ENCODE data around the gene MROH2B. TPM values are rescaled to one million over a fixed set of nuclear protein-coding genes. Genes with fewer than 3 reads are reported as not detected.
"Not testable (repeated sequence)": the region's sequence is repeated elsewhere in the genome, so short reads cannot be mapped to it uniquely, and the experiment has no call there.

Gene MROH2B
- total RNA-seq, 4 donors from 2014 or later, result 0.27 TPM; not detected in 3

- Histone ChIP-seq H3K4me1 (no peaks in the 10 kb centered on the region), H3K9me3 (no peaks in the 10 kb centered on the region), H3K27ac (no peak overlapping the region), H3K4me3 (replicated peaks in 1 of 3) (no peak overlapping the region), H3K27me3 (no peaks in the 10 kb centered on the region), H3K36me3 (no peaks in the 10 kb centered on the region)
- intact Hi-C loops (cut with DNase I), result no loop called here
- TF ChIP-seq POLR2A (IDR thresholded peaks at IDR 0.05), result no peak
- TF ChIP-seq, protein P1, sequence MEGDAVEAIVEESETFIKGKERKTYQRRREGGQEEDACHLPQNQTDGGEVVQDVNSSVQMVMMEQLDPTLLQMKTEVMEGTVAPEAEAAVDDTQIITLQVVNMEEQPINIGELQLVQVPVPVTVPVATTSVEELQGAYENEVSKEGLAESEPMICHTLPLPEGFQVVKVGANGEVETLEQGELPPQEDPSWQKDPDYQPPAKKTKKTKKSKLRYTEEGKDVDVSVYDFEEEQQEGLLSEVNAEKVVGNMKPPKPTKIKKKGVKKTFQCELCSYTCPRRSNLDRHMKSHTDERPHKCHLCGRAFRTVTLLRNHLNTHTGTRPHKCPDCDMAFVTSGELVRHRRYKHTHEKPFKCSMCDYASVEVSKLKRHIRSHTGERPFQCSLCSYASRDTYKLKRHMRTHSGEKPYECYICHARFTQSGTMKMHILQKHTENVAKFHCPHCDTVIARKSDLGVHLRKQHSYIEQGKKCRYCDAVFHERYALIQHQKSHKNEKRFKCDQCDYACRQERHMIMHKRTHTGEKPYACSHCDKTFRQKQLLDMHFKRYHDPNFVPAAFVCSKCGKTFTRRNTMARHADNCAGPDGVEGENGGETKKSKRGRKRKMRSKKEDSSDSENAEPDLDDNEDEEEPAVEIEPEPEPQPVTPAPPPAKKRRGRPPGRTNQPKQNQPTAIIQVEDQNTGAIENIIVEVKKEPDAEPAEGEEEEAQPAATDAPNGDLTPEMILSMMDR (IDR thresholded peaks at IDR 0.05), result no peak
- no peak for DNase-seq
Observed at GRCh38 chr5:41032973-41033372, 38.2 kb downstream of the MROH2B start.

DNA sequence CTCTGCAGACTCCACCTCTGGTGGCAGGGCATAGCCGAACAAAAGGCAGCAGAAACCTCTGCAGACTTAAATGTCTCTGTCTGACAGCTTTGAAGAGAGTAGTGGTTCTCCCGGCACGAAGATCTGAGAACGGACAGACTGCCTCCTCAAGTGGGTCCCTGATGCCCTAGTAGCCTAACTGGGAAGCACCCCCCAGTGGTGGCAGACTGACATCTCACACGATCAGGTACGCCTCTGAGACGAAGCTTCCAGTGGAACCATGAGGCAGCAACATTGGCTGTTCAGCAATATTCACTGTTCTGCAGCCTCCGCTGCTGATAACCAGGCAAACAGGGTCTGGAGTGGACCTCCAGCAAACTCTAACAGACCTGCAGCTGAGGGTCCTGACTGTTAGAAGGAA is 48.5 kb downstream of the MROH2B start:
- H3K4me1 ChIP-seq; DNase-seq; H3K9me3 ChIP-seq; intact Hi-C loops (cut with DNase I); H3K4me3 ChIP-seq (replicated peaks in 1 of 3); H3K27me3 ChIP-seq; H3K27ac ChIP-seq; H3K36me3 ChIP-seq: not testable (repeated sequence)
- 98% methylated on average over 8 of the region's 8 CpGs for WGBS, 2 donors

DNA sequence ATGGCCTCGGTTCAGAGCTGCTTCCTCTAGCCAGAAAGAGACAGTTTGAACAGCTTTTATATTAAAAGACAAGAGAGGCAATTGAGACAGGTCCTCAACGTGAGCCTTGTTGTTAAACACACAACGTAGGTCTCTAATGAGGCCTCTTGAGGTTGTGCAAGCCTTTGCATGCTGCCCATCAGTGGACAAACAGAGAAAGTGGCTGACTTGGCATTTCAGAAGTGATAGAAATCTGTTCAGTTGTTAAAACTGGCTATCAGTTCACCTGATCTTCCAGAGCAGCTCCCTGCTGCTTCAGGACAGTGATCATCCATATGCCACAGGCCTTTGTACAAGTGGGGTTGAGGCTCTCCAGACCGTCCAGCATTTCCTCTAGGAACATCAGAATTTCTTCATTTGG is 58.8 kb downstream of the MROH2B start:
- TF ChIP-seq POLR2A (IDR thresholded peaks at IDR 0.05), result no peak
- TF ChIP-seq, protein P1 (IDR thresholded peaks at IDR 0.05), result no peak
- Histone ChIP-seq H3K27ac (no peak overlapping the region), H3K36me3 (no peaks in the 10 kb centered on the region), H3K27me3 (no peaks in the 10 kb centered on the region), H3K4me1 (no peaks in the 10 kb centered on the region), H3K9me3 (no peaks in the 10 kb centered on the region), H3K4me3 (replicated peaks in 1 of 3) (no peak overlapping the region)
- DNase-seq, result no peak
- intact Hi-C loops (cut with DNase I), result no loop called here
- 31 to 51% methylated on average over 4 of the region's 4 CpGs for WGBS, 2 donors

- intact Hi-C loops (cut with DNase I), result no loop called here
- no peak overlapping the region for H3K4me3 ChIP-seq (replicated peaks in 1 of 3)
- H3K4me1 ChIP-seq, result no peaks in the 10 kb centered on the region
- H3K27me3 ChIP-seq, result no peaks in the 10 kb centered on the region
- no peaks in the 10 kb centered on the region for H3K9me3 ChIP-seq
- H3K36me3 ChIP-seq, result no peaks in the 10 kb centered on the region
- WGBS, 2 donors, result 94 to 96% methylated on average over 6 of the region's 6 CpGs
- TF ChIP-seq, protein P1 (IDR thresholded peaks at IDR 0.05), result no peak
- no peak for TF ChIP-seq POLR2A (IDR thresholded peaks at IDR 0.05)
- no peak overlapping the region for H3K27ac ChIP-seq
- no peak for DNase-seq
Observed at GRCh38 chr5:41010572-41010971, 60.6 kb downstream of the MROH2B start.

GRCh38 chr5:41009232-41009631 is 61.9 kb downstream of the MROH2B start:
- intact Hi-C loops (cut with DNase I), result no loop called here
- Histone ChIP-seq H3K27me3 (no peaks in the 10 kb centered on the region), H3K27ac (no peak overlapping the region), H3K4me1 (no peaks in the 10 kb centered on the region), H3K36me3 (no peaks in the 10 kb centered on the region), H3K9me3 (no peaks in the 10 kb centered on the region), H3K4me3 (replicated peaks in 1 of 3) (no peak overlapping the region)
- DNase-seq, result no peak
- TF ChIP-seq, protein P1 (IDR thresholded peaks at IDR 0.05), result no peak
- TF ChIP-seq POLR2A (IDR thresholded peaks at IDR 0.05), result no peak
- 76 to 83% methylated on average over 4 of the region's 4 CpGs for WGBS, 2 donors

DNA sequence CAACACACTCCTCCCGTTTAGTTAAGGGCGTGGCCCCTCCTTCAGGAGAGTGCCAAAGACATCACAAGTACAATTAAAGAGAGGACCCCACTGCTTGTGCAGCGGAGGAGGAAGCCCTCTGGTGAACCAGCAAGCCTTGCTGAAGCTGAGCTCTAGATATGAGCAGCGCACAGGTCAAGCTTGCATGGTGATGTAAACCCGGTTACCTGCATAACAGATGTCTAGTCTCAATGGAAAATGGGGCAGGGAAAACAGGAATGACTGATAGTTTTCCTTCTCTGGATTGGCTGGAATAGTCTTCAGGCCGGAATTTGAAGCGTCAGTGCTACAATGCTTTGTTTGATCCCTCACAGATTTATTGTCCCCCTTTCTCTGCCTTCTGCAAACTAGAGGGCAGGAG is 66.2 kb downstream of the MROH2B start:
- TF ChIP-seq POLR2A (IDR thresholded peaks at IDR 0.05), result no peak
- TF ChIP-seq, protein P1 (IDR thresholded peaks at IDR 0.05), result no peak
- Histone ChIP-seq H3K4me1 (no peaks in the 10 kb centered on the region), H3K27ac (no peak overlapping the region), H3K27me3 (no peaks in the 10 kb centered on the region), H3K36me3 (no peaks in the 10 kb centered on the region), H3K9me3 (no peaks in the 10 kb centered on the region), H3K4me3 (replicated peaks in 1 of 3) (no peak overlapping the region)
- 81 to 92% methylated on average over 7 of the region's 7 CpGs for WGBS, 2 donors
- DNase-seq, result no peak
- intact Hi-C loops (cut with DNase I), result no loop called here

All from thyroid gland (tissue), 4 donors.